Measurements from ENCODE around the gene ANKRD9. TPM values are rescaled to one million over a fixed set of nuclear protein-coding genes. Genes with fewer than 3 reads are reported as not detected.
A peak's percentile ranks its signal among the peaks of the same experiment; 100 is the strongest.

Gene ANKRD9
- total and polyA plus RNA-seq, 2 of the 13 experiments (the other 11 are each of a cell fraction or from before 2014, with no cell fraction given): 10.0 to 15.0 TPM

DNA sequence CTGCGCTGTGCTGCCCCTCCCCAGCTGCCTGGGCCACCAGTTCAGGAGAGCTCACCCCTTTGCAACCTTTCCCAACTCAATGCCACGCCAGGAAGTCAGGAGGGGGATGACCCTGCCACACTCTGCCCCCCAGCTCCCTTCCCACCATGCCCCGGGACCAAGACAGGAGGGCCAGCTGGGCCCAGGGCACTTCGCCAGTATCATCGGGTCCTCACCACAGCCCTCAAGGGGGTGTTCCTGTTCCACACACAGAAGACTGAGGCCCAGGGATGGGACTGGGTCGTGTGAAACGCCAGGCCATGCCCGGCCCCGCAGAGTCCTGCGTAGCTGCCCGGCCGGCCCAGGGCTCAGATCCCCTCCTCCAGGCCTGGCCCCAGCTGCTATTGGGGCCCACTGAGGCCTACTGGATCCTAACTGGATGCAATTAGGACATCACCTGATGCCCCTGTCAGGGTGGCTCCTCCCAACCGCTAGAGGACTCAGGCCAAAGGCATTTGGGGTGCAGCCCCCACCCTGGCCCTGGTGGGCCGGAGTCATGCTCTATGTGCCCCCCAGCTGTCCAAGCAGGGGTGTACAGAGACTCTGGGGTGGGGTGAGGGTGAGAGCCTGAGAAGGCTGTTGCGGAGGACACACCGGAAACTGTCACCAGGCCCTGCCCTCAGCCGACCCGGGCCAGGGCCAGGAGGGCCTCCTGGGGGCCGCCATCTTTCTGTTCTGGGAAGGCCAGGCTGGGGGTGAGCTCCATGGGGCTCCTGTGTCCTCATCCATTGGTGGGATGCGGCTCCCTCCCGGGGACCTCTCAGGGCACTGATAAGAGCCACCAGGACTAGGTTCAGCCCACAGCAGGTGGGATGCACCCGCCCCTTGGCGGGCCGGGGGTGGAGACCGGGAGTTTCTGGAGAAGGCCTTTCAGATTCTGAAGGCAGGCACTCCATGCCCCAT lies 29.3 kb upstream of the ANKRD9 start (continued):
- no peak for TF ChIP-seq CREB1 (IDR thresholded peaks at IDR 0.05)
- TF ChIP-seq CREB1 (CRISPR knock-in tag; IDR thresholded peaks at IDR 0.05): 0 out of 2 replicates have a peak, but pooled peaks have one; percentile 46
- peak; percentile 83 for TF ChIP-seq ZFP82 (CRISPR knock-in tag; IDR thresholded peaks at IDR 0.05; ENCODE audit: borderline replicate concordance)
- TF ChIP-seq, protein P1, sequence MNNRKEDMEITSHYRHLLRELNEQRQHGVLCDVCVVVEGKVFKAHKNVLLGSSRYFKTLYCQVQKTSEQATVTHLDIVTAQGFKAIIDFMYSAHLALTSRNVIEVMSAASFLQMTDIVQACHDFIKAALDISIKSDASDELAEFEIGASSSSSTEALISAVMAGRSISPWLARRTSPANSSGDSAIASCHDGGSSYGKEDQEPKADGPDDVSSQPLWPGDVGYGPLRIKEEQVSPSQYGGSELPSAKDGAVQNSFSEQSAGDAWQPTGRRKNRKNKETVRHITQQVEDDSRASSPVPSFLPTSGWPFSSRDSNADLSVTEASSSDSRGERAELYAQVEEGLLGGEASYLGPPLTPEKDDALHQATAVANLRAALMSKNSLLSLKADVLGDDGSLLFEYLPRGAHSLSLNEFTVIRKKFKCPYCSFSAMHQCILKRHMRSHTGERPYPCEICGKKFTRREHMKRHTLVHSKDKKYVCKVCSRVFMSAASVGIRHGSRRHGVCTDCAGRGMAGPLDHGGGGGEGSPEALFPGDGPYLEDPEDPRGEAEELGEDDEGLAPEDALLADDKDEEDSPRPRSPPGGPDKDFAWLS (CRISPR knock-in tag; IDR thresholded peaks at IDR 0.05; ENCODE audit: borderline replicate concordance): peak; percentile 97
- TF ChIP-seq, protein P2, sequence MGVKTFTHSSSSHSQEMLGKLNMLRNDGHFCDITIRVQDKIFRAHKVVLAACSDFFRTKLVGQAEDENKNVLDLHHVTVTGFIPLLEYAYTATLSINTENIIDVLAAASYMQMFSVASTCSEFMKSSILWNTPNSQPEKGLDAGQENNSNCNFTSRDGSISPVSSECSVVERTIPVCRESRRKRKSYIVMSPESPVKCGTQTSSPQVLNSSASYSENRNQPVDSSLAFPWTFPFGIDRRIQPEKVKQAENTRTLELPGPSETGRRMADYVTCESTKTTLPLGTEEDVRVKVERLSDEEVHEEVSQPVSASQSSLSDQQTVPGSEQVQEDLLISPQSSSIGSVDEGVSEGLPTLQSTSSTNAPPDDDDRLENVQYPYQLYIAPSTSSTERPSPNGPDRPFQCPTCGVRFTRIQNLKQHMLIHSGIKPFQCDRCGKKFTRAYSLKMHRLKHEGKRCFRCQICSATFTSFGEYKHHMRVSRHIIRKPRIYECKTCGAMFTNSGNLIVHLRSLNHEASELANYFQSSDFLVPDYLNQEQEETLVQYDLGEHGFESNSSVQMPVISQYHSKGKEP (CRISPR knock-in tag; IDR thresholded peaks at IDR 0.05): peak; percentile 10; the same call in 1 of the 2 replicates
- peak; percentile 62; the same call in 1 of the 2 replicates for TF ChIP-seq ZBTB7B (CRISPR knock-in tag; IDR thresholded peaks at IDR 0.05)
- peak; percentile 59; the same call in 1 of the 2 replicates for TF ChIP-seq ZNF878 (CRISPR knock-in tag; IDR thresholded peaks at IDR 0.05)
- TF ChIP-seq PLRG1 (conservative IDR thresholded peaks at IDR 0.05): no peak
- TF ChIP-seq CCAR2 (optimal IDR thresholded peaks at IDR 0.05; ENCODE audit: low read depth, low read length): no peak
- TF ChIP-seq ZFP36 (IDR thresholded peaks at IDR 0.05; ENCODE audit: borderline replicate concordance, low read depth, low read length, partially characterized antibody): no peak
- peak; percentile 4; the same call in 1 of the 2 replicates for TF ChIP-seq ZNF34 (CRISPR knock-in tag; IDR thresholded peaks at IDR 0.05; ENCODE audit: borderline replicate concordance)
- 0 out of 2 replicates have a peak, but pooled peaks have one; percentile 33 for TF ChIP-seq MIXL1 (CRISPR knock-in tag; IDR thresholded peaks at IDR 0.05)
- TF ChIP-seq ELF1 (CRISPR knock-in tag; IDR thresholded peaks at IDR 0.05): no peak
- peak; percentile 57 for TF ChIP-seq HDAC2 (CRISPR knock-in tag; IDR thresholded peaks at IDR 0.05)
- TF ChIP-seq ZNF121 (CRISPR knock-in tag; IDR thresholded peaks at IDR 0.05): 0 out of 2 replicates have a peak, but pooled peaks have one; percentile 23
- TF ChIP-seq ZNF644 (CRISPR knock-in tag; IDR thresholded peaks at IDR 0.05; ENCODE audit: low read depth): 0 out of 2 replicates have a peak, but pooled peaks have one; percentile 13
- TF ChIP-seq, protein P3, sequence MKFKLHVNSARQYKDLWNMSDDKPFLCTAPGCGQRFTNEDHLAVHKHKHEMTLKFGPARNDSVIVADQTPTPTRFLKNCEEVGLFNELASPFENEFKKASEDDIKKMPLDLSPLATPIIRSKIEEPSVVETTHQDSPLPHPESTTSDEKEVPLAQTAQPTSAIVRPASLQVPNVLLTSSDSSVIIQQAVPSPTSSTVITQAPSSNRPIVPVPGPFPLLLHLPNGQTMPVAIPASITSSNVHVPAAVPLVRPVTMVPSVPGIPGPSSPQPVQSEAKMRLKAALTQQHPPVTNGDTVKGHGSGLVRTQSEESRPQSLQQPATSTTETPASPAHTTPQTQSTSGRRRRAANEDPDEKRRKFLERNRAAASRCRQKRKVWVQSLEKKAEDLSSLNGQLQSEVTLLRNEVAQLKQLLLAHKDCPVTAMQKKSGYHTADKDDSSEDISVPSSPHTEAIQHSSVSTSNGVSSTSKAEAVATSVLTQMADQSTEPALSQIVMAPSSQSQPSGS (CRISPR knock-in tag; IDR thresholded peaks at IDR 0.05): 0 out of 2 replicates have a peak, but pooled peaks have one; percentile 22
- peak; percentile 27 for TF ChIP-seq SRSF1 (optimal IDR thresholded peaks at IDR 0.05; ENCODE audit: low read depth, low read length)
- peak; percentile 65 for TF ChIP-seq ZGPAT (CRISPR knock-in tag; IDR thresholded peaks at IDR 0.05)
- TF ChIP-seq FOXO4 (CRISPR knock-in tag; conservative IDR thresholded peaks at IDR 0.05): no peak
- 0 out of 2 replicates have a peak, but pooled peaks have one; percentile 66 for TF ChIP-seq ZNF773 (CRISPR knock-in tag; IDR thresholded peaks at IDR 0.05; ENCODE audit: borderline replicate concordance)
- TF ChIP-seq ZNF430 (CRISPR knock-in tag; IDR thresholded peaks at IDR 0.05): peak; percentile 43; the same call in 1 of the 2 replicates
